Measurements from ENCODE around the gene TMEM150A. TPM values are rescaled to one million over a fixed set of nuclear protein-coding genes. Genes with fewer than 3 reads are reported as not detected.
"Not testable (repeated sequence)": the region's sequence is repeated elsewhere in the genome, so short reads cannot be mapped to it uniquely, and the experiment has no call there.

The TMEM150A gene
- total RNA-seq, 1 donor from 2014 or later = 12.9 TPM

DNA sequence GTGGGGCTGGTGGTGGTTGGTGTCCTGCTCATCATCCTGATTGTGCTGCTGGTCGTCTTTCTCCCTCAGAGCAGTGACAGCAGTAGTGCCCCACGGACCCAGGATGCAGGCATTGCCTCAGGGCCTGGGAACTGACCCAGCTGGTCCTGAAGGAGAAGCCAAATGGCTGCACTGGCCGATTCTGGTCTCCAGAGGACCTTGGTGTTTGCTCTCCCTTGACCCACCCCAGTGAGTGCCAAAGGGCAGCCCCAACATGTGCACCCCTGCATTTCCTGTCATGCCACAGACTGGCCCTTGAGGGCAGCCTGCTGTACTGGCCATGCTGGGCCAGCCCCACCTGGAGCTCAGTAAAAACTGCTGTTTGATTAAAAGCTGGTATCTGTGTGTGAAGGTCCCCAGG is 9.5 kb downstream of the TMEM150A start:
- DNase-seq = no peak

DNA sequence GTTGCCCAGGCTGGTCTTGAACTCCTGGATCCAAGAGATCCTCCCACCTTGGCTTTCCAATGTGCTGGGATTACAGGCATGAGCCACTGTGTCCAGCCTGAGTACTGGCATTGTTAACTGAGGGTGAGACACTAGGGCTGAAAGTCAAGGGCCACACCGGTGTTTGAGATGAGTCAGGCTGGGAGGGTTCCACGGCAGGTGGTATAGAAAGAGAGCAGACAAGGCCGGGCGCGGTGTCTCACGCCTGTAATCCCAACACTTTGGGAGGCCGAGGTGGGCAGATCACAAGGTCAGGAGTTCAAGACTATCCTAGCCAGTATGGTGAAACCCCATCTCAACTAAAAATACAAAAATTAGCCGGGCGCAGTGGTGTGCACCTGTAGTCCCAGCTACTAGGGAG is 10.2 kb downstream of the TMEM150A start:
- not testable (repeated sequence) for DNase-seq

DNA sequence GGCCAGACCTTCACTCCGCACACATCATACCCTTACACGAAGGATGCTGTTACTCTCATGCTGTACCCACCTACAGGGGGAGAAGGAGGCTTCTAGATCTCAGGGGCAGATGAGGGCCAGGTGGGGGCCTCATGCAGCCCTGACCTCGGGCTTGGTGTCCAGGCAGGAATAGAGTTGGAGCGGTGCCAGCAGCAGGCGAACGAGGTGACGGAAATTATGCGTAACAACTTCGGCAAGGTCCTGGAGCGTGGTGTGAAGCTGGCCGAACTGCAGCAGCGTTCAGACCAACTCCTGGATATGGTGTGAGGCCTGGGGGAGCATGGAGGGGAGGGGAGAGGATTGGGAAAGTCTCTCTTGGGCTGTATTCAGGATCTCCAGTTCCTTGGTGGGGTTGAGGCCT is 10.9 kb downstream of the TMEM150A start:
- peak; percentile 63 for DNase-seq

DNA sequence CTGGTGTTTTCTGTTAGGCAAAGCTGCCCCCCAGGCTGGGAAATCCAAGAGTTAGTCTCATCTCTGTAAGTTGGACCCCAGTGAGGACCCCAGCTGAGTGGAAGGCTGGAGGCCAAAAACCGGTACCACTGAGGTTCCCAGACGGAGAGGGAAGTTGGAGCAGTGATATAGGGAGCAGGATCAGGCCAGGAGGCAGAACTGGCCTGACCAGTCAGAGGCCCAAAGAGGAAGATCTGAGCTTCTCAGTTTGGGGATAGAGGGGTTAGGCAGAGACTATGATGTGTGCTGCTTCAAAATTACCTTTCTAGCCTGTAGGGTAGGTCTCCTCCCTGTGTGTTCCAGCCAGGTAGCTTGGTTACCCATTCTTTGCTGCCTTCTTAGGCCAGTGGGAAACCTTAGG is 11.5 kb downstream of the TMEM150A start:
- no peak for DNase-seq

DNA sequence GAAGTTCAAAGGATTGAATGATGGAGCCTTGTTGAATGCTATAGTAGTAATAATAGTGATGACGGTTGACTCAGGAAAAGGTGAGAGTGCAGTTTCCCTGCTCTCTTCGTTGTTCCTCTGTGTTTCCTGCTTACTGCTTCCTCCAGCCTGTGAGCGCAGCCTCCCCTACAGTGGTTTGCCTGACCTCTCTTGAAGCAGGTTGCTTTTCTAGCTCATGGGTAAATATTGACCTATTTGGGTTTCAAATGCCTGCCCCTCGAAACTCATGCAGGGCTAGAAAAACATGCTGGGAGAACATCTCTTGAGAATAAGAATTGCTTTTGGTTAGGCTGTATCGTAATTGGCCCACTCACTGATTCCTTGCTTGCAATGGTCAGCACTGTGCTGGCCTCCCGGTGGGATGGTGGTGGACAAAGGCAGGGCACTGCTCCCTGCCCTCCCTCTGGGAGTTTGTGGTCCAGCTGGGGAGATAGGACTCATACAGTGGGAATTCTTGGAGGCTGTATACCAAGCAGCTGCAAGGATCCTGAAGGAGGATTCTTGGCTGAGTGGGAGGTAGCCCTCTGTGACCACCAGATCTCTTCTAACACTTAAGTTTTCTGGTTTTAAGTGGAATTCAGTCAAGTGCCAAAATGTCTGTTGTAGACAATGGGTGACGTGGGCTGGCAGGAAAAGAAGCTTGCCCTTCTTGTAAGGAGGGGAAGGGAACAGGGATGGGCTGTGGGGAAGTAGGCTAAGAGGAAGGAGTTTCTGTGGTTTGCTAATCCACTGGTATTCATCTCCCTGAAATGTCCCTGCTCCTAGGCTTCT is 12.3 kb downstream of the TMEM150A start:
- peak; percentile 91 for DNase-seq

DNA sequence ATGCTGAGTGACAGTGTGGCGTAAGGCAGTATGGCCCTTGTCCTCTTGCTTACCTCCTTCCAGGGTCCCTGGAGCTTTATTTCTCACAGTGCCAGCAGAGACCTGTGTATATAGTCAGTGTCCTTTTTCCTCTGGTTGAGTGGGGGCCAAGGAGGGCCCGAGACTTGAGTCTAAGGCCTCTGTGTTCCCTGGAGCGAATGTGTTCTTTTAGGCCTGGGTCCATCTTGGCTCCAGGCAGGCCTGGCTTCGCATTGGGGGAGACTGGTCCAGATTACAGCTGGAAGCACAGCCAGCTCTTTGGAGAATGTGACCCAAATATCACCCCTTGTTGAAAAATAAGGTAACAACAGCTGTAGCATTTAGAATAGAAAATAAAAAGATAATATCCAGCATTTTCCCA is 13.3 kb downstream of the TMEM150A start:
- no peak for DNase-seq

DNA sequence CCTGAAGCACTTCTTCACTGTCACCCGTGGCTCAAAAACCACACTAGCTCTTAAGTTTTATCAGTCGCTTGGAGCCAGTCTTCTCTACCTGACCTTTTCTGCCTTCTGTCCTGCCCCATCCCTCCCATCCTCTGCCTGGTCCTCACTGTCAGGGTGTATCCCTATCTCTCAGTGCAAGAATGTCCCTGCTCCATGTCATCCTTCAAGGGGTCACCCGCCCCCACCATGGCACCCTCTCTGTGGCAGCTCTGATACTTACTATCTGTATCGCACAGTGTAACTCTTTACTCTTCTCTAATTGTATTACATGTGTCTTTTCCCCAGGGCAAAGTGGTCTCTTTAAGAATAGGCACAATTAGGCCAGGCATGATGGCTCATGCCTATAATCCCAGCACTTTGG is 13.9 kb downstream of the TMEM150A start:
- no peak for DNase-seq

DNA sequence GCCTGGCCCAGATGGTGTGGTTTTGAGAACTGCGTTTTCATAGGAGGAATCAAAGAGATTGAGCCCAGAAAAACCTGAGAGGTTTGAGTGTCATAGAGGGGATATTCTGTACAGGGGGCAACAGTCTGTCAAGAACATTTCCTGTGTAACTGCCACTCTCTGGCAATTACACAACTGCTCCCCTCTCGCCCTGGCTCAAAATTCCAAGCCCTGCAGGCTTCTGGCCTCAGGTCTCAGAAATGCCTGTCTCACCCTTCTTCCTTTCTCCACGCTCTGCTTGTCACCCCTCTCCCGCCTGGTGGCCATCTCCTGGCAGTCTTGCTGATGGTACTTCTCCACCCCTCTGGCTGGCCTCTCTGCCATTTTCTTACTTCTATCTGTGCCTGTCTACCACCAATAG is 14.3 kb downstream of the TMEM150A start:
- no peak for DNase-seq

DNA sequence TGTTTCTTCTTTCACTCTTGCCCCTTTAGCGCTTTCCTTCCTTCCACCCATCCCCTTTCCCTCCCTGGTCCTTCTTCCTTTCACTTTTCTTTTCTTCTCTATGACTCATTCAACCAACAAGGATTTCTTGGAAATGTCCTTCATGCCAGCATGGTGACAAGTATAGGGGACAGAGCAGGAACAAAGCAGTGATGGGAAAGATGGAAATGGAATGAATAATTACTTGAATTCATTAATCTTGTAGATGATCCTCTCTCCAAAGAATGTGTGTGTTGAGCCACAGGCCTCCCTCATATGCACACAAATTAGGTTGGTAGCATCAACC is 16.8 kb downstream of the TMEM150A start:
- peak; percentile 29 for DNase-seq

DNA sequence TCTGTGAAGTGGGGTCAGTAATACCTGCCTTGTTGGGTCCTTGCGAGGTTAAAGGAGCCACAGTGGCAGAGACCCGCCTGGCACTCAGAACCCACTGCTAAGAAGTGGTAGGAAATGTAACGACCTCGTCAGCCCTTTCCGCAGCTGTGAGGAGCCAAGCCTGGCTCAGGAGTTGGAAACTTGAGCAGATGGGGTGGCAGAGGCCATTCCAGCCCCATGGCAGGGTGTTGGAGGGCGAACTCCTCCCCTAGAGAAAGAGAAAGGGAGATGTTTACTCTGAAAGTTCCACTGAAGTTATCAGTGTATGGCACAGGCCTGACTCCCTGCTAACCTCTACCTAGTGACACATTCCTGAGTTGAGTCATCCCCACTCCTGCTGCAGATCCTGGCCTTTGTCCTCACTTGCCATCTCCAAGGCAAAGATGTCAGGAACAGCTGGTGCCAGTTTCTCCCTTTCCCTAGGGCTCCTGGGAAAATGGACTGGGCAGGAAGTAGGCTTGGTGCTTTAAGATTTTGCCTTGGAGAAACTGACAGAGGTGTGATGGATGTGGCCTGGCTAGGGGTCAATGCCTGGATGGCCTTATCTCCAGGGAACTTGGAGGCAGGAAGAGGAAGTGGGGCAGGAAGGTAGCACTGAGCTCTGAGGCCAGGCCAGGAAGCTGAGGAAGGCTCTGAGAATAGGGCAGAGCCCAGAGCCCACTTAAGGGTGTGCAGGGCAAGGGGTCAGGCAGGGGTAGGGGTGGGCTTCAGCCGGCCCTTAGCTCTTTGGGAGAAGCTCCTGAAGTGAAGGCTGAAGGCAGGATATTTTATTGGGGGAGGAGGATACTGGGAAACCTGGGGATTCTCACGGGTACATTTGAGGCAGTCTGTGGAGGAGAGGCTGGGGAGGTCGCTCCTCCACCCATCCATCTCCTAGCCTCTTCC is 17.4 kb downstream of the TMEM150A start:
- DNase-seq = peak; percentile 86

DNA sequence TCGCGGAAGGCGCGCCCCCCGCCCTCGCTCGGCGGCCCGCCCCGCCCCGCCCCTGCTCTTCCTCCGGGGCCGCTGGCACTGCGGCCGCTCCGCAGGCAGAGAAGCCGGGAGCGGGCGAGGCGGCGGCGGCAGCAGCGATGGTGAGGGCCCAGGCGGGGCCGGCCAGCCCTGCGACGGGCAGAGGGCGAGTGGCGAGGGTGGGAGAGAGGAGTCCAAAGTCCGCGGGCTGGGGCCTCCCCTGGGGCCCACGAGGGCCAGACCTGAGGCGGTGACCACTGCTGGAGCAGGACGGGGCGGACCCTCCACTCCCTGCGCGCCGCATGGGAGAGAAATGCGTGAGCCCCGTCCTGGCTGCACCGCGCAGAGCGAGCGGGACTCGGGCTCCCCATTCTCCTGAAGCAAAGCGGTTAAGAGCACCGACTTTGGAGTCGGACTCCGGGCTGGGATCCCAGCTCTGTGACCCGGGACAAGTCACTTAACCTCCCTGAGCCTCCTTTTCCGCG is 18.1 kb downstream of the TMEM150A start, which contains the start of gene VAMP5:
Gene VAMP5 (plus strand): TSS at position 78 of the 503 bp plus-strand sequence. CDS start 60 bp downstream, at position 138.
- peak; percentile 46 for DNase-seq

DNA sequence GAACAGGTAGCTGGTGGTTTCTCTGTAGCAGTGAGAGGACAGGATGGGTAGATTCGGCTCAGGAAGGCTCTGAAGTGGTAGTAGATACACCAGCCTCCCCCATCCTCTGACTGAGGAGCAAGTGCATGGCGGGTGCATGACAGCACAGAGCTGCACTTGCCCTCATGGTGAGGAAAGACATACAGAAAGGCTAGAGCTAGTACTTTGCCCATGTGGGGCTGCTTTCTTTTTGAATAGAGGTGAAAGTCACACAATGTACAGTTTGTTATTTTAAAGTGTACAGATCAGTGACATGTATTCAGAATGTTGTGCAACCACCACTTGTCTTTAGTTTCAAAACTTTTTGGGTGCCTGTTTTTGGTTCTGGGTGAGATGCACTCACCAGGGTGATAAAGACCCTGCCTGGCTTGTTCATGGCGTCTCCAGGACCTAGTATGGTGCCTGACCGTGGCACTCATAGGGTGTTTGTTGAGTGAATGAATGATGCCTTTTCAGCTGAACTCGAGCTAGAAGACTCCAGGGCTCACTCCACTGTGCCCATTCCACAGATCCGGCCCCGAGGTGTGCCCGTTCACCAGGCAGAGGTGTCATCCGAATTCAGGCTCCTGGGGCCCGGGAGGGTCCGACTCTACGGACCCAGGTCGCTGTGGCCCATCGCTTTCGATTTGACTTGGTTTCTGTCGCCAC is 18.7 kb downstream of the TMEM150A start:
- DNase-seq = peak; percentile 17

DNA sequence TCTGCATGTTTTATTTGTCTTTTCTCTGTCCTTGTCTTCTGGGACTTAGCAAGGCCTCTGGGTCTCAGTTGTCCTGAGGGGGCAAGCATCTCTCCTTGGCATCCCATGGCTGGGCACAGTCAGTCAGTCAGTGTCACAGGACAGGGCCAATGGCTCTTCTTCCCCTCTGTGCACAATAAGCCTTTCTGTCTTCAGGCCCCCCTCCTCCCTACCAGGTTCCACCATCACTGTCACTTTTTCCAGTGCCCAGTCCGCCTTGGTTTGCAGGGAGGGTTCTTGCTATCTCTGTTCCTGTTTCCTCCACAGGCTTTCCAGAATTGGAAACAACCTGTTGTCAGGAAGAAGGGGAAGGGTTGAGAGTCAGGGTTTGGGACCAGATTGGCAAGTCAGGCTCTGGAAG is 20.0 kb downstream of the TMEM150A start:
- DNase-seq = no peak

DNA sequence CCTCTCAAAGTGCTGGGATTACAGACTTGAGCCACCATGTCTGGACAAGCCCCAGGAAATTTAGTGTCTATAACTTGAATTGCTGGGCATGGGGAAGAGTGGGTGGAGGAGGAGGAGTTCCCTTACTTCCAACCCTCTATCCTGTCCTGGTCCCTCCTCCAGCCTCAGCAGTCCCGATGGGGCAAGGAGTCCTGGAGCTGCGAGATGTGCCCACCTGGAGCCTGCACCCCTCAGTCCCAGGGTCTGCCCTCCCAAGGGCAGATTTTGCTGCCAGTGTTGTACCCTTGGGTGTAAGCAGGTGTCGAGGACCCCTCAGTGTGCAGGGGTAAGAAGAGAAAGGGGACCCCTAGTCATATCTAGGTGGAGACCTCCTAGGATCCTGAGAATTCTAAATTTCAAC is 22.3 kb downstream of the TMEM150A start:
- no peak for DNase-seq

DNA sequence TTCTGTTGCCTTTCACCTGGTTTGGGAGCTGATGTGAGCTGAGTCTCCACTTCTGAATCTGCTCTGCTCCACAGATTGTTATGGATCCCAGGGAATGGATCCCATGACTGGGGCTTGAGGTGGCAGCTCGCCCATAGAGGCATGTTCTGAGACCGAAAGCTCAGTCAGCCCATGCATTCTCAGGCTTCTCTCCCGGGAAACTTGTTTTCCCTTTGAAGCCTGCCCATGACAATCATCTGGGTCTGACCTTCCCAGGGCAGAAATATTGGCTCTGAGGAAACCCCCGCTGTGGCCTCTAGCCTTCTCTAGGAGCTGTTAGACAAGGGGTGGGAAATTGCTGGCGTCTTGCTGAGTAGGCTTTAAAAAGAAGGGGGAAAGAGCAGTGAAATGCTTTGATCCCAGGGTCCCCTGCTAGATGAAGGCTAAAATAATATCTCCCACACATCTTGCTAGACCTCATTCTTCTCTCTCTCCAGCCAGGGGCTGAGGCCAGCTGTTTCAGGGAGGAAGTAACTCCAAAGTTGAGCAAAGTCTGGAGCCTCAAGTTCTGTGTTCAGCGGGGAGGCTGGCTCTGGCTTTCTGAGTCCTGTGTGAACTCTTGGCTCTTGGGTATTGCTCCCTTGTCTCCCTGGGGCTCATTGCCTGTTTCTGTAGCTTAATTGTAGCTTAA is 23.1 kb downstream of the TMEM150A start:
- no peak for DNase-seq

DNA sequence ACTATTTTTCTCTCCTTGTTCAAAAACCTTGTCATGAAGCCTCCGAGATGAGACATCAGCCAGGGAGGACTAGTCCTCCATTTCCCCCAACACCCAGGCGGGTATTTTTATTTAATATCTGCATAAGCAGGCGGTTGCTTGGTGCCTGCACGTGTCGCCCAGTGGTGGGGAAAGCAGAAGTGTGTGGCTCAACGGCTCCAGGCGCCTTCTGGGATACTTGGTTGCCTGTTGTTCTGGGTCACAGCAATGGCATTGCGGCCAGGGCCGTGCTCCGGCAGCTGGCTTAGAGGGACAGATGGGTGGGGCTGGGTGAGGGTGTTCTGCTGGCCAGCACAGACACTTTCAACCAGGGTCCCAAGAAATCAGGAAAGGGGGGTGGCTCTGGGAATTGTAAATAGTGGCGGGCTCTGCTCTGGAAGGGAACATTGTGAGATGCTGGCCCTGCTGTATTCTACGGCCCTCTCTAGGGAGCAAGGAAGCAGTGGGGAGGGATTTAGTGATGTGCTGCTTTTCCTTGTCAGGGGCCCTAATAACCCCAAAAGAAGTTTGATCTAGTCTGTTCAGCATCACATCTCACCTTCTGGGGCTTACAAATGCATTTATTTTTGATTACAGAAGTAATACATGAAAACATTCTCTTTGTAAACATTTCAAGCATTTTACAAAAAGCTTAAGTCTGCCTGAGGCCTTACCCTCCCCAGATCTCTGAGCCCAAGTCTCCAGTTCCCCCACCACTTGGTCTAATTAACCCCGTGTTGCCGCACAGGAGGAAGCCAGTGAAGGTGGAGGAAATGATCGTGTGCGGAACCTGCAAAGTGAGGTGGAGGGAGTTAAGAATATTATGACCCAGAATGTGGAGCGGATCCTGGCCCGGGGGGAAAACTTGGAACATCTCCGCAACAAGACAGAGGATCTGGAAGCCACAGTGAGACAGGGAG is 24.0 kb downstream of the TMEM150A start:
- no peak for DNase-seq

DNA sequence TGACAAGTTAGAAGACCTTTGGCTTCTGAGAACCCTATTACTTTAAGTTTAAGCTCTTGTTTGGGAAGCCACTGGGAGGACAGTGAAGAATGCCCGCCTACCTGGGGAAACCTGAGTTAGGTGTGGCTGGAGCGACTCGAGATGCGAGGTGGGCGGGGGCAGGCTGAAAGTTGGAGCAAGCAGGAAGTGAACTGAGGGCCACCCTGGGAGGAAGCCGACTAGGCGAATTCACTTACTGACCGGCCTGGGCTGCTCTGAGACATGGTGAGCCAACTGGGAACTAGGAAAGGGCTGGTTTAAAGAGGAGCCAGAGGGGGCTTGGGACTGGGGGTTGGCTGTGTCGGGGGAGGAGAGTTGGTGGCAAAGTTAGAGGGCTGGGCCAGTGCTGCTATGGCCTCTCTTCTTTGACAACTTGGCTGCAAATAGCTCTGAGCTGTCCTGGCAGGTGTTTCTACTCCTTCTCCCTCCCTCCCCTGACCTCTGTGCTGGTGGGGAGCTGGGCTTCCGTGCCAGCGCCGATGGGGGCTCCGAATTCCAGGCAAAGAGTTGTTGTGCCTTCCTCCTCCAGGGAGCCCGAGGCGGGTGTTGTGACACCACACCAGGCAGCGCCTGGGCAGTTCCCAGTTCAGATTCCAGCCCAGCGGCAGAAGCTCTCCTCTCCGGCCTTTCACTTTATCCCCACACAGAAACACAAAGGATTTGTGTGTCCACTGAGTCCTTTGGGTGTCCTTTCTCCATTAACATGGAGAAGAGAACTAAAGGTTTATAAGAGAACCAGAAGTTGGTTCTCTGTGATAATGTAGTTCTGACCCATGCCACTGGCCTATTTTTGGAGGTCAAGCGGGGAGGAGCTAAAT is 24.9 kb downstream of the TMEM150A start, which contains the start of gene VAMP8:
Gene VAMP8 (plus strand): TSS at position 201 of the 857 bp plus-strand sequence. CDS start 61 bp downstream, at position 262.
- peak; percentile 15 for DNase-seq

DNA sequence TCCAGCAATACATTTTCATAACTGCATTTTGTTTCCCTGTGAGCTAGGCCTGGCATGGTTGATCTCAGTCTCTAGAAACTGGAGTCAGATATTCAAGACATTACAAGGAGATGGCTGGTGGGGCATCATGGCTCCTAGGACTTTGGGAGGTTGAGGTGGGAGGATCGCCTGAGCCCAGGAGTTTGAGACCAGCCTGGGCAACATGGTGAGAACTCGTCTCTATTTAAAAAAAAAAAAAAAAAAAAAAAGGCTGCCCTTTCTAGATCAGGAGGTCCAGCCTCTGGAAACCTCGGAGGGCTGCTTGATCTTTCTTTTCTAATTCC is 25.5 kb downstream of the TMEM150A start:
- no peak for DNase-seq

DNA sequence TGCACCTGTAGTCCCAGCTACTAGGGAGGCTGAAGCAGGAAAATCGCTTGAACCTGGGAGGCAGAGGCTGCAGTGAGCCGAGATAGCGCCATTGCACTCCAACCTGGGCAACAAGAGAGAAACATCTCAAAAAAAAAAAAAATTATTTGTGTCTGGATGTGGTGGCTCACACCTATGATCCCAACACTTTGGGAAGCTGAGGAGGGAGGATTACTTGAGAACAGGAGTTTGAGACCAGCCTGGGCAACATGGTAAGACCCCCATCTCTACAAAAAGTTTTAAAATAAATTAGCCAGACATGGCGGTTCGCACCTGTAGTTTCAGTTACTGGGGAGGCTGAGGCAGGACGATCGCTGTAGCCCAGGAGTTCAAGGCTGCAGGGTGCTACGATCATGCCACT is 26.8 kb downstream of the TMEM150A start:
- no peak for DNase-seq

DNA sequence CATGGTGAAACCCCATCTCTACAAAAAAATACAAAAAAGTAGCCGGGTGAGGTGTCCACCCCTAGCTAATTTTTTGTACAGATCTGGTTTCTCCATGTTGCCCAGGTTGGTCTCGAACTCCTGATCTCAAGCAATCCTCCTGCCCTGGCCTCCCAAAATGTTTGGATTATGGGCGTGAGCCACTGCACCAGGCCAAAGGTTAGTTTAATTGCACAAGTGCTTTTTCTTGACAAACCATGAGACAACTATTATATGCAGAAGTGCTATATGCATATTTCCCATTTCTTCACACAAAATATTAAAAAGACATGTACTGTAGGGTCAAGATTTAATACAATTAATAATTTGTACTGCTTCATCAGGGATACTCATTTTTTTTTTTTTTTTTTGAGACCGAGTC is 36.2 kb downstream of the TMEM150A start:
- no peak for DNase-seq

Data from dermis blood vessel endothelial cell (primary cell).